Suppressor macrophage (primary cell): Measurements from ENCODE around the gene MYZAP.

Experiments used
- DNase-seq, 4 experiments: peaks; one replicate each; pipeline ENCODE4 v3.0.0-alpha.2; 2020 to 2022

MYZAP gene

GRCh38 chr15:57562196-57562769 lies 29.4 kb upstream of the MYZAP start:
- DNase-seq: no peak

DNA sequence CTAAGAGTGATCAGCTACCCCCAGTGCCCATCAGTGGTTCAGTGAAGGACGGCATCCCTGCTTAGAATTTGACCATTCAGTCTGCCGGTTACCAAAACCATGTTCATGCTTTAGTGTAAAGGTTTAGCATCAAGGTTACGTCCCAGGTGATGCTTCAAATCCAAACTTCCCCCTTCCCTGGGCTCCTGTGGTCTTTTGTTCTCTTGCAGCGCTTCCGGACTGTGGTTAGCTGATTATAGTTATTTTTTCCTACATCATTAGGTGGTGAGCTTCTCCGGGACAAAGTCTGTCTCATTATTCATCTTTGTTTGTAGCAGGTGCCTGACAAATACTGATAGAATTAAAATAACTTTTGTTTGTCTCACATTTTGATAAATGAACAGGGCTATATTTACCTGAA lies 28.3 kb upstream of the MYZAP start:
- peak in 1 of 4 experiments; percentile 14 for DNase-seq

DNA sequence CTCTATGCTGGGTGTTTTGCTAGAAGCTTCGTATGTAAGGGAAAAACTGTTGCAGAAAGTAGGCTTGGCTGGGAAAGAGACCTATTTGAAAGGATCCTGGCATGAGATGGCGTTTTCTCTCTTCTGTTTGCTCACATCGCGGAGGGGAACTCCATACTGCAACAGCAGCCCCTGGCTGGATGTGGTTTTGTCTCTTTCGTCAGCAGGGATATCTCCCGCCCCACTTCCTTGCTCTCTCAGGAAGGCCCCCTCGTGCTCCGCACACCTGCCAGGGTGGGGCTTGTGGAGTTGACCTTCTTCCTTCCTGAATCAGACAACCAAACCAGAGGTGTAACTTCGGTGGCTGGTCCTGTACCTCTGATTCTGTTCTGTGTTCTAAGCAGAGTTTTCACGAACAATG lies 26.4 kb upstream of the MYZAP start:
- DNase-seq: peak; percentile 21 to 55 (median 51)

DNA sequence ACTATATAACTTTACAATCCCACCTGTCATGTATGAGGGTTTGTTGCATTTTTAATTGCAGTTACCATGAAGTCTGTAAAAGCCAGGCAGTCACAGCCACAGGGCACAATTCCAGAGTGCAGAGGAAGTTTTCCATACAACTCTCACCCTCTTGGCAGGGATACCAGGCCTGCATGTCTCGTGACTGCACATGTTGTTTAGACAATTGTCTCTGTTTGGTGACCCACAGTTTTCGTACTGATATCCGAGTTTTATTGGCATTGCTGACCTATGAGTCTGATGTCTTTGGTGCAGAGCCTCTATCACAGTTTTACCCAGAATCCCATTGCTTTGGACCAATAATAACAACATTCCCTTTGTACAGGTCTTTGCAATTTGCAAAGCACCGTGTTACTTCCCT lies 24.9 kb upstream of the MYZAP start:
- DNase-seq: no peak

GRCh38 chr15:57567891-57568290 lies 23.8 kb upstream of the MYZAP start:
- DNase-seq: no peak

- no peak for DNase-seq
Measured at GRCh38 chr15:57568299-57568698, 23.4 kb upstream of the MYZAP start.

DNA sequence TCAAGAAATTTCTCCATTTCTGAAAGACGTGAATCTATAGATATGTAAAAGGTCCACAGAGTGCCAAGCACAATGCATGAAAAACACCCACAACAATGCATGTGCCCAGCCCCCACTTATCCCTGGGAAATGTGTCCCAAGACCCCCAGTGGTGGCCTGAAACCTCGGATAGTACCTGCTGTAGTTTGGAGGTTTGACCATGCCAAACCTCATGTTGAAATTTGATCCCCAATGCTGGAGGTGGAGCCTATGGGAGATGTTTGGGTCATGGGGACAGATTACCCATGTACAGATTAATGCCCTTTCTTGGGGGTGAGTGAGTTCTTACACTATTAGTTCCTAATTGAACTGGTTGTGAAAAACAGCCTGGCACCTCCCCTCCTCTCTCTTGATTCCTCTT lies 21.4 kb upstream of the MYZAP start:
- DNase-seq: no peak

DNA sequence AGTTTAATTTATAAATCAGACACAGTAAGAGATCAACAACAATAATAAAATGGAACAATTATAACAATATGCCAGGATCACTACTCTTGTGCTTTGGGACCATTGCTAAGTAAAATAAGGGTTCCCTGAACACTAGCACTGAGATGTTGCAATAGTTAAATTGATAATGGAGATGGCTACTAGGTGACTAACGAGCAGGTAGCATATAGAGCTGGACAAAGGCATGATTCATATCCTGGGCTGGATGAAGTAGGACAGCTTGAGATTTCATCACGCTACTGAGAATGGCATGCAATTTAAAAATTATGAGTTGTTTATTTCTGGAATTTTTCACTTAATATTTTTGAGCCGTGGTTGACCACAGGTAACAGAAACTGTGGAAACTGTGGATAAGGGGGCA lies 20.7 kb upstream of the MYZAP start:
- no peak for DNase-seq

- DNase-seq: no peak
Measured at GRCh38 chr15:57571725-57572124, 20.0 kb upstream of the MYZAP start.

DNA sequence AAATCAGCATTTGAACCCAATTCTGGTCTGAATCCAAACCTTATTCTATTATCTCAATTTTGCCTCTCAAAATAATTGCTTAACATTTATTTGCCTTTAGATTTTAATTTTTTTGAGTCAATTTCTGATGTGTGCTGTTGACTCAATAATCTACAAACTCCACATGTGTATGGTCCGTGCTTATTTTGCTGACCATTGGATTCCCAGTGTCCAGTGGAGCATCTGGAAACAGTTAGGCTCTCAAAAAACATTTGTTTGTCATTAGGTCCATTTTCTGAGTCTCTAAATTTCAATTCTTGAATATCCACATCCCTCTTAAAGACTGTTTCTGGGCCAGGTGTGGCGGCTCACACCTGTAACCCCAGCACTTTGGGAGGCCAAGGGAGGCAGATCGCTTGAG lies 19.2 kb upstream of the MYZAP start:
- DNase-seq: no peak

DNA sequence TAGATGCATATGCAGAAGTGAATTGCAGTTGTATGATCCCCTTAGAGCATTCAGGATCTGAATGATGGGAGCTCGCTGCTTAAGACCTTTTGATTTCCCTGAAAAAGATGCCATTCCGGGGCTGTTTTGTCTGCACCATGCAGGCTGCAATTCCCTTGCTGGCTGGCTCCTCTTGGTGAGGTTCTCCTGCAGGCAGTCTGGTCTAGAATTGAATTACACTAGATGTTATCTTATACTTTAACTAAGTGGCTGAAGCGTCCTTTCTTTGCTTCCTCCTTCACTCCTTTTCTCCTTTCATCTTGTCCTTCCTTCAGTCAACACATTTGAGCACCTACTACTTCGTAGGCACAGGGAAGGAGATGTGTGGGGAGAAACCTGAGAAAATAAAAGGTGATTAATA lies 18.6 kb upstream of the MYZAP start:
- no peak for DNase-seq

DNA sequence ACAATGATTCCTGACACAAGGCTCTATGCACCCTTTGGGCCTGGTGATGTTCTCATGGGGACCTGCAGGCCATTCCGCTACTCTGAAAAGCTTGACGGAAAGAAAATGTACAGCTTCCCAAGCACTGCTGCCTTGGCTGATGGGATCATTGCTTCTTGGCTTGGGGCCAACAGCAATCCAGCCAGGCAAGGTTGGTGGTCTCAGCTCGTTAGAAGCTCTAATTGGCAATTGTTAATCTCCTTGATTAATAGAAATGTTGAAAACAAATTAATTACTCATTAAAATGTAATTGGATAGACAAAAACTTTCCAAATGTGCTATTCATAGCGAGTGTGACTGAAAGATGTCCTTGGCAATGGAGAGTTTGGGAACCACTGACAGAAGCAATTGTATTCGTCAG lies 16.3 kb upstream of the MYZAP start:
- no peak for DNase-seq

DNA sequence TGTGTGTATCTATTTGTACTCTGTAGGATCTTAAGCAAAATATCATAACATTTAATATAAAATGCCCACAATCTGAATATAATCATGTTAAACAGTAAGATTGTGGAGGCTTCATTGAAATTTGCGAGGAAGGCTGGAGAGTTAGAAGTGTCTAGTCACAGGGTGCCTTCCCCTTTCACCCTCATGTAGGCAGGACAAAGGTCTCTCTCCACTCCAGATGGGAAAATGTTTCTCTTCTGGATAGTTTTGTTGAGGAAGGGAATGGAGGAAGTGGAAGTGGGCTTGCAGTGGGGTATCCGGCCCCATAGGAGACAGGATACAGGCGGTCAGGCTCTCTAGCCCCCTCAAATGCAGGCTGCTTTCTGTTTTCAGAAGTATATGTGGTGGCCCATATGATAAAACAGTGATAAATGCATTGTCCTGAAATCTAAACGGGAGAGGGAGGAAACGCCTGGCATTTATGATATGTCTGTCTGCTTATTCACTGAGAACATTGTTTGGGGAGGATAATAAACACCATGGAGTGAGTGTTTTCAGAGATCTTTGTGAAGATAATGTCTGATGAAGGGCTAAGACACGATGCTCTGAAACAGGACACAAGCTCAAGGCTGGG lies 13.3 kb upstream of the MYZAP start:
- peak in 1 of 4 experiments; percentile 25 for DNase-seq

GRCh38 chr15:57580428-57580827 lies 11.3 kb upstream of the MYZAP start:
- no peak for DNase-seq

GRCh38 chr15:57580866-57581265 lies 10.8 kb upstream of the MYZAP start:
- no peak for DNase-seq

DNA sequence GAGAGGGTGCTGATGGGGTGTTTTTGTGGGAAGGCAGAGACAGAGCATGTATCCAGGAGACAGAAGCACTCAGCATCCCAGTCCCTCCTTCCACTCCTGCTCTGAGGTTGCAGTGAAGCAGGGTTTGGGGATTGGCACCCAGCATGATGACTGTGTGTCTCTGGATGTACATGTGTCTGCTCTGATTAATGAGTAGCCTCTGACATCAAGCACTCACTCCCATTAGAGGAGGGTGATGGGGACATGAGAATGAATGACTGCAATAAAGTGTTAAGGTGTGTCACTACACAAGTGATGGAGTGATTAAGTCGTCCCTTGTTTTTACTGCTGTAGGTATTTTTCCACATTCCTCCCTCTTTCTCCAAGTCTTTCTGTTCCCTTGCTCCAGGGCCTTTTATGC lies 9.6 kb upstream of the MYZAP start:
- DNase-seq: no peak

- no peak for DNase-seq
Measured at GRCh38 chr15:57583282-57583681, 8.4 kb upstream of the MYZAP start.

GRCh38 chr15:57583720-57584119 lies 8.0 kb upstream of the MYZAP start:
- no peak for DNase-seq

GRCh38 chr15:57586661-57587424 lies 4.9 kb upstream of the MYZAP start:
- DNase-seq: peak; percentile 19 to 69 (median 48)

- DNase-seq: peak; percentile 44 to 78 (median 64)
Measured at GRCh38 chr15:57589281-57589680, 2.4 kb upstream of the MYZAP start.

GRCh38 chr15:57589754-57590153 lies 1.9 kb upstream of the MYZAP start:
- DNase-seq: peak; percentile 35 to 67 (median 55)

- DNase-seq: no peak
Measured at GRCh38 chr15:57591237-57591821, 375 bp upstream of the MYZAP start.

DNA sequence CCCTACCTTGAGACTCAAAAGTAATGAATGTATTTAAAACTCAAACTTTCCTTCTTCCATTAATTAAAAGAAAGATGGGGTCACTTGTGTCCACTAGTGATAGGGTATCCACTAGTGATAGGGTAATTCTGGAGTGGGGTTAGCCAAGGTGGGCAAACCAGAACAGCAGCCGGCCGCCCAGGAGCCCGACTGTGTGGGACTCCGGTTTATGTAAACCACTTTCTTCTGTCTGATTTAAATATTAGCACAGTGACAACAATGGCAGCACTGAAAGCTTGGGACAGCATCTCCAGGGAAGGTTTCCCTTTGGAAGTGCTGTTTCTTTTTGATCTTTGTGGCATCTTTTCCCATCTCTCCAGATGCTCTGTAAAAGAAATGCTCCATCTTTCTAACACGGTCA lies 722 bp downstream of the MYZAP start:
- no peak for DNase-seq
